SW480 (cell line): ENCODE data around the gene LRRC49.

Experiments used
- DNase-seq: peaks from one replicate; pipeline ENCODE4 v3.0.0-alpha.2; 2016; ENCODE audit warnings: low spot score

LRRC49 gene

GRCh38 chr15:71051539-71051938 lies 158.9 kb downstream of the LRRC49 start:
- DNase-seq = no peak

GRCh38 chr15:71052356-71052755 lies 159.7 kb downstream of the LRRC49 start:
- no peak for DNase-seq

GRCh38 chr15:71054286-71054952 lies 161.8 kb downstream of the LRRC49 start:
- no peak for DNase-seq

- DNase-seq = no peak
Observed at GRCh38 chr15:71055461-71055860, 162.8 kb downstream of the LRRC49 start.

GRCh38 chr15:71056111-71056510 lies 163.5 kb downstream of the LRRC49 start:
- DNase-seq = no peak

- DNase-seq = no peak
Observed at GRCh38 chr15:71057143-71057542, 164.5 kb downstream of the LRRC49 start.

- DNase-seq = no peak
Observed at GRCh38 chr15:71057581-71057980, 165.0 kb downstream of the LRRC49 start.

GRCh38 chr15:71060983-71061382 lies 168.4 kb downstream of the LRRC49 start:
- no peak for DNase-seq

GRCh38 chr15:71066983-71067382 lies 174.4 kb downstream of the LRRC49 start:
- no peak for DNase-seq

GRCh38 chr15:71069693-71070092 lies 177.1 kb downstream of the LRRC49 start:
- DNase-seq = no peak

- no peak for DNase-seq
Observed at GRCh38 chr15:71071529-71071928, 178.9 kb downstream of the LRRC49 start.

- no peak for DNase-seq
Observed at GRCh38 chr15:71072423-71072822, 179.8 kb downstream of the LRRC49 start.

- no peak for DNase-seq
Observed at GRCh38 chr15:71078506-71079207, 186.0 kb downstream of the LRRC49 start.

GRCh38 chr15:71079208-71080044 lies 186.8 kb downstream of the LRRC49 start:
- DNase-seq = no peak

GRCh38 chr15:71080166-71080565 lies 187.5 kb downstream of the LRRC49 start:
- no peak for DNase-seq

- no peak for DNase-seq
Observed at GRCh38 chr15:71080705-71081104, 188.1 kb downstream of the LRRC49 start.

GRCh38 chr15:71082803-71083202 lies 190.2 kb downstream of the LRRC49 start:
- no peak for DNase-seq

- no peak for DNase-seq
Observed at GRCh38 chr15:71083349-71083748, 190.7 kb downstream of the LRRC49 start.

- no peak for DNase-seq
Observed at GRCh38 chr15:71084264-71084663, 191.6 kb downstream of the LRRC49 start.

- DNase-seq = no peak
Observed at GRCh38 chr15:71085809-71086208, 193.2 kb downstream of the LRRC49 start.

- no peak for DNase-seq
Observed at GRCh38 chr15:71088155-71088554, 195.5 kb downstream of the LRRC49 start.

- DNase-seq = no peak
Observed at GRCh38 chr15:71088683-71089082, 196.1 kb downstream of the LRRC49 start.

- DNase-seq = no peak
Observed at GRCh38 chr15:71089801-71090200, 197.2 kb downstream of the LRRC49 start.
